ENCODE measurements around the gene ATXN1. TPM values are rescaled to one million over a fixed set of nuclear protein-coding genes. Genes with fewer than 3 reads are reported as not detected.

Gene ATXN1
- total and polyA plus RNA-seq, 2 of the 8 experiments (the other 6 are each of a cell fraction or from before 2014, with no cell fraction given), result 1.6 to 4.0 TPM

DNA sequence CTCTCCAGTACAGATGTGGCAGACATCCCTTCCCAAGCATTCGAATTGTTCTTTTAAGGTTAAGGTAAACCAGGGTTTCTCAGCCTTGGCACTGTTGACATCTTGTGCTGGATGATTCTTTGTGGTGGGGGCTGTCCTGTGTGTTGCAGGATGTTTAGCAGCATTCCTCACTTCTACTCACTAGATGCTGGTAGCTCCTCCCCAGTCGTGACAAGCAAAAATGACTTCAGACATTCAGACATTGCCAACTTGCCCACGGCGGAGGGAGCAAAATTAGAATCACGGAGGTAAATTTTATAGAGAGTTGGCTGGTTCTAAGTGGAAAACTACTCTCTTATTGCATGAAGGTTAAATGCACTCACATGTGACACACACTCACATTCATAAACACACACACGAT lies 334.1 kb downstream of the ATXN1 start (continued):
- TF ChIP-seq NANOG (IDR thresholded peaks at IDR 0.05; ENCODE audit: insufficient read depth, low read depth, low read length, poor library complexity, severe bottlenecking) (no peak), CBX5 (IDR thresholded peaks at IDR 0.05; ENCODE audit: low read depth, low read length) (no peak)
